HG03175 (cell line): Measurements from ENCODE around the gene MX1.

Source experiments
- ATAC-seq: cut with Tn5 transposase; IDR thresholded peaks from one replicate; pipeline ENCODE4 v1.9.1; 2021; ENCODE audit warnings: mild to moderate bottlenecking, moderate library complexity; ENCODE audit not compliant: unreplicated experiment

Gene MX1

GRCh38 chr21:41429925-41430491, 4.0 kb downstream of the MX1 start:
- no peak for ATAC-seq

- peak; percentile 59 for ATAC-seq
Observed at GRCh38 chr21:41431788-41432548, 5.9 kb downstream of the MX1 start.

GRCh38 chr21:41432562-41433460, 6.8 kb downstream of the MX1 start:
- no peak for ATAC-seq

- ATAC-seq, result no peak
Observed at GRCh38 chr21:41433566-41433965, 7.5 kb downstream of the MX1 start.

- no peak for ATAC-seq
Observed at GRCh38 chr21:41435706-41436105, 9.7 kb downstream of the MX1 start.

- ATAC-seq, result no peak
Observed at GRCh38 chr21:41437729-41438128, 11.7 kb downstream of the MX1 start.

- ATAC-seq, result no peak
Observed at GRCh38 chr21:41438425-41439113, 12.5 kb downstream of the MX1 start.

- ATAC-seq, result no peak
Observed at GRCh38 chr21:41439248-41439647, 13.2 kb downstream of the MX1 start.

GRCh38 chr21:41441546-41441945, 15.5 kb downstream of the MX1 start:
- no peak for ATAC-seq

- no peak for ATAC-seq
Observed at GRCh38 chr21:41442481-41443186, 16.6 kb downstream of the MX1 start.

- no peak for ATAC-seq
Observed at GRCh38 chr21:41443562-41443961, 17.5 kb downstream of the MX1 start.

GRCh38 chr21:41444703-41445464, 18.8 kb downstream of the MX1 start:
- ATAC-seq, result no peak

- ATAC-seq, result no peak
Observed at GRCh38 chr21:41445465-41445862, 19.4 kb downstream of the MX1 start.

- ATAC-seq, result no peak
Observed at GRCh38 chr21:41446586-41446985, 20.5 kb downstream of the MX1 start.

- no peak for ATAC-seq
Observed at GRCh38 chr21:41447356-41447755, 21.3 kb downstream of the MX1 start.

- no peak for ATAC-seq
Observed at GRCh38 chr21:41449613-41450012, 23.6 kb downstream of the MX1 start.

GRCh38 chr21:41451753-41452676, 26.0 kb downstream of the MX1 start:
- no peak for ATAC-seq

GRCh38 chr21:41453198-41453597, 27.2 kb downstream of the MX1 start:
- ATAC-seq, result no peak

GRCh38 chr21:41453761-41454160, 27.7 kb downstream of the MX1 start:
- no peak for ATAC-seq
